ENCODE measurements around the gene PDGFB. TPM values are rescaled to one million over a fixed set of nuclear protein-coding genes. Genes with fewer than 3 reads are reported as not detected.

The PDGFB gene
- total RNA-seq (2022), result 7.2 and 8.3 TPM in 2 replicates
- percentile 51 among the genes with signal in this experiment for Bru-seq, nascent RNA
- BruChase-seq, experiment 1, labeled RNA remaining after a 2-hour chase, result percentile 50 among the genes with signal in this experiment
- percentile 48 among the genes with signal in this experiment for BruChase-seq, experiment 2, labeled RNA remaining after a 6-hour chase
- long read RNA-seq, transcript PDGFB-201 (7 exons, 3,497 nt), result minor isoform, 5 of 21 reads
- long read RNA-seq, transcript PDGFB-202 (7 exons, 1,125 nt), result major isoform, 8 of 21 reads
- long read RNA-seq, partial matches to known transcripts, result 2 of 21 reads
- long read RNA-seq, other reads (novel, unspliced or antisense), result 6 of 21 reads

GRCh38 chr22:39244496-39245129, at the start of gene PDGFB:
Gene PDGFB (minus strand): TSS chr22:39244982. CDS start chr22:39243963, 1,019 bp downstream.
- no peak for TF ChIP-seq CTCF (IDR thresholded peaks at IDR 0.05; ENCODE audit: insufficient read depth in 1 of 2, low read depth in 1 of 2, low read length in 1 of 2, severe bottlenecking in 1 of 2, unreplicated experiment in 1 of 2)
- Mint-ChIP-seq H3K4me1 (ENCODE audit: low read depth, unreplicated experiment) (peaks cover 19% of the 10 kb centered on the region), H3K27ac (ENCODE audit: unreplicated experiment) (peak within 1 kb of the TSS; percentile 87), H3K4me3 (ENCODE audit: unreplicated experiment) (peak within 1 kb of the TSS; percentile 88), H3K36me3 (ENCODE audit: insufficient read depth, unreplicated experiment) (peaks cover 35% of the 10 kb centered on the region), H3K27me3 (ENCODE audit: insufficient read depth, unreplicated experiment) (no peaks in the 10 kb centered on the region), H3K9me3 (ENCODE audit: unreplicated experiment) (no peaks in the 10 kb centered on the region)
- no peaks in the 10 kb centered on the region for H3K9me3 ChIP-seq
- intact Hi-C loops (cut with micrococcal nuclease; ENCODE audit: unreplicated experiment), result no loop called here
- H3K4me3 ChIP-seq (ENCODE audit: low read depth, low read length), result peak within 1 kb of the TSS; percentile 93
- H3K4me1 ChIP-seq, result peaks cover 9% of the 10 kb centered on the region
- no peaks in the 10 kb centered on the region; the same call in none of the 2 replicates for H3K36me3 ChIP-seq (ENCODE audit: control insufficient read depth, insufficient read depth, low read length)
- H3K27me3 ChIP-seq (replicated peaks; ENCODE audit: control insufficient read depth, insufficient read depth, low read length), result no peaks in the 10 kb centered on the region
- ChIA-PET CTCF (interaction anchor here (1.3 kb wide), 1 partner anchor 66 kb away, joined by 3 read pairs; no protein-coding TSS in a partner anchor), POLR2A (interaction anchor here (0.6 to 1.1 kb wide), 3 partner anchors 67 to 1437 kb away, joined by 3 to 8 read pairs (median 3); partner anchors contain the start of gene GCAT)
- BruUV-seq (replicated peaks), result no TSS peak
- peak; percentile 46 to 50 for DNase-seq

GRCh38 chr22:39293766-39294368, 49.1 kb upstream of the PDGFB start:
- no peaks in the 10 kb centered on the region for H3K27me3 Mint-ChIP-seq (ENCODE audit: insufficient read depth, unreplicated experiment)
- Histone ChIP-seq H3K4me1 (peaks cover 56% of the 10 kb centered on the region), H3K4me3 (ENCODE audit: low read depth, low read length) (no peak overlapping the region), H3K36me3 (ENCODE audit: control insufficient read depth, insufficient read depth, low read length) (no peaks in the 10 kb centered on the region), H3K9me3 (no peaks in the 10 kb centered on the region), H3K27me3 (replicated peaks; ENCODE audit: control insufficient read depth, insufficient read depth, low read length) (no peaks in the 10 kb centered on the region)
- no peak overlapping the region for H3K27ac Mint-ChIP-seq (ENCODE audit: unreplicated experiment)
- no peaks in the 10 kb centered on the region for H3K9me3 Mint-ChIP-seq (ENCODE audit: unreplicated experiment)
- no peak overlapping the region for H3K4me3 Mint-ChIP-seq (ENCODE audit: unreplicated experiment)
- TF ChIP-seq CTCF (IDR thresholded peaks at IDR 0.05; ENCODE audit: insufficient read depth in 1 of 2, low read depth in 1 of 2, low read length in 1 of 2, severe bottlenecking in 1 of 2, unreplicated experiment in 1 of 2), result no peak
- H3K4me1 Mint-ChIP-seq (ENCODE audit: low read depth, unreplicated experiment), result peaks cover 32% of the 10 kb centered on the region
- POLR2A ChIA-PET, result no interaction called here
- BruUV-seq (replicated peaks), result no TSS peak
- intact Hi-C loops (cut with micrococcal nuclease; ENCODE audit: unreplicated experiment), result loop anchor here (5.0 kb wide), 1 partner anchor 42 kb away; no protein-coding TSS in a partner anchor
- no peaks in the 10 kb centered on the region for H3K36me3 Mint-ChIP-seq (ENCODE audit: insufficient read depth, unreplicated experiment)
- CTCF ChIA-PET, result interaction anchor here (0.7 to 0.9 kb wide), 3 partner anchors 10 to 58 kb away, joined by 3 read pairs; no protein-coding TSS in a partner anchor
- DNase-seq, result no peak

GRCh38 chr22:39292561-39293074, 47.8 kb upstream of the PDGFB start:
- H3K9me3 Mint-ChIP-seq (ENCODE audit: unreplicated experiment), result no peaks in the 10 kb centered on the region
- no TSS peak for BruUV-seq (replicated peaks)
- peaks cover 47% of the 10 kb centered on the region for H3K4me1 ChIP-seq
- ChIA-PET CTCF (no interaction called here), POLR2A (no interaction called here)
- peak overlapping the region; percentile 86 for H3K27ac Mint-ChIP-seq (ENCODE audit: unreplicated experiment)
- DNase-seq, result peak; percentile 66 to 82
- peaks cover 24% of the 10 kb centered on the region for H3K4me1 Mint-ChIP-seq (ENCODE audit: low read depth, unreplicated experiment)
- TF ChIP-seq CTCF (IDR thresholded peaks at IDR 0.05; ENCODE audit: insufficient read depth in 1 of 2, low read depth in 1 of 2, low read length in 1 of 2, severe bottlenecking in 1 of 2, unreplicated experiment in 1 of 2), result no peak
- no peak overlapping the region for H3K4me3 ChIP-seq (ENCODE audit: low read depth, low read length)
- no peaks in the 10 kb centered on the region for H3K9me3 ChIP-seq
- no peaks in the 10 kb centered on the region for H3K27me3 ChIP-seq (replicated peaks; ENCODE audit: control insufficient read depth, insufficient read depth, low read length)
- intact Hi-C loops (cut with micrococcal nuclease; ENCODE audit: unreplicated experiment), result loop anchor here (5.0 kb wide), 1 partner anchor 40 kb away; no protein-coding TSS in a partner anchor
- no peaks in the 10 kb centered on the region for H3K36me3 Mint-ChIP-seq (ENCODE audit: insufficient read depth, unreplicated experiment)
- H3K27me3 Mint-ChIP-seq (ENCODE audit: insufficient read depth, unreplicated experiment), result no peaks in the 10 kb centered on the region
- no peaks in the 10 kb centered on the region for H3K36me3 ChIP-seq (ENCODE audit: control insufficient read depth, insufficient read depth, low read length)
- peak overlapping the region; percentile 29 for H3K4me3 Mint-ChIP-seq (ENCODE audit: unreplicated experiment)

Data from Caco-2 (cell line).